GM12892 (cell line): ENCODE data around the gene NRXN3.

Source experiments
- DNase-seq: peaks from one replicate; pipeline ENCODE4 v3.0.0; 2011; ENCODE audit not compliant: insufficient read length
- FAIRE-seq: peaks from 2 replicates; lab custom pipeline; 2011; peaks lifted over from hg19 to GRCh38; lab: Jason Lieb, UNC
- POLR2A ChIP-seq: IDR thresholded peaks from 2 replicates; pipeline ENCODE4 v1.6.1; 2011; ENCODE audit warnings: low read depth, low read length, control low read depth
- POLR2AphosphoS5 ChIP-seq: IDR thresholded peaks from 2 replicates; pipeline ENCODE4 v1.6.1; 2011; ENCODE audit warnings: low read depth, low read length, control low read depth
- TAF1 ChIP-seq: IDR thresholded peaks from 2 replicates; pipeline ENCODE4 v1.6.1; 2011; ENCODE audit warnings: low read depth, mild to moderate bottlenecking, control low read depth, low read length, borderline replicate concordance

NRXN3 gene

DNA sequence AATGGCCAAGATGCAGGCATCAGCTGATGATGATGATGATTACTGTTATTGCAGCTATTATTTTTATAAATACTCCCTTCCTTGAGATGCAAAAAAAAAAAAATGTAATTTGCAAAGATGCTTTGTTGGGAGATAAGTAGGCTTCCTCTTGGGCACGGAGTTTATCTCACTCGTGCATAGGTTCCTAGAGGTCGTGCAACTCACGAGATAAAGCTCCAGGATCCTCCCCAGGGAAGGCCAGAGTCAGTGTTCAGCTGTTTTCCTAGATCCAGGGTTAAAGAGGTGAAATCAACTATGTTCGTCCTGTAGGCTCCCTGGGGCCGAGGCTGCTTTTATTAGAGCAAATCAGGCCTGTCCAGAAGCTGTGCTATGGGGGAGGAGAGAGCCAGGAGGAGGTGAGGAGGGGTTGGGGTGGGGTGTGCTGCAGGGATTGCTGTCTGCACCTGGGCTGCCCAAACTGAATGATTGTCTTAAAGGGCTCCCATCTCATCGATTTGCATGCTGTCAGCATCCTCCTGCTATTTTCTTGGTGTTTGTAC is 270.3 kb downstream of the NRXN3 start:
- no peak for TF ChIP-seq TAF1
- no peak for TF ChIP-seq POLR2AphosphoS5
- TF ChIP-seq POLR2A: no peak
- FAIRE-seq: no peak
- no peak for DNase-seq

DNA sequence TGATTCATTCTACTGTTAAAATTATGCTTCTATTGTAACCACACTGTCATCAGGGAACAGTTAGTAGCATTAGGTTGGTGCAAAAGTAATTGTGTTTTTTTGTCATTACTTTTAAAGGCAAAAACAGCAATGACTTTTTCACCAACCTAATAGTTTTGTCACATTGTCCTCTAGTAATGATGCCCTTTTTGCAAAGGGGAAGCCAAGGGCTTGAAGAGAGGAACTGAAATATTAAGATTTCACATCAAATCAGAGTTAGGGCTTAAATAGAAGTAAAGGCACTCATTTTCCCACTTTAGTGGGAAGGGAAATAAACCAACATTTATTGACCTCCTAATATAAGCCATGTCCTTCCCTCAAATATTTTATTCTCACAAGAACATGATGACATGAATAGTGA is 273.7 kb downstream of the NRXN3 start:
- no peak for FAIRE-seq
- TF ChIP-seq TAF1: no peak
- no peak for TF ChIP-seq POLR2A

DNA sequence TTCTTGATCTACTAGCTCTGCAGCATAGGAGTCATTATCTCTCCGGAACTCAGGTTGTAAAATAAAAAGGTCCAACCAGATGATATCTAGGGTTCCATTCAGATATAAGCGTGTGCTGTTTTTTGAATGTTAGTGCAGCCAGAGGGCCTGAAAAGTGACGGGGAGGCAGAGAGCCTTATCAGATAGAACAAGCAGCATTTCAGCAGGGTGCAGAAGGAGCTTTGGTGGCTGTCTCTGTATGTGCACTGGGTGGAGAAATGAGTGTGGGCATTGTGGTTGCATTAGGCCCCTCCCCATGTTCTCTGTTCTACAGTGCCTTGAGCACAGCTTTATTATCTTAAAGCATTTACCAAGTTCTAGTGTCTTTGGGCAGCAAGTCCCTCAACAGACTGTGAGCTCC is 275.1 kb downstream of the NRXN3 start:
- no peak for DNase-seq
- FAIRE-seq: no peak
- TF ChIP-seq POLR2AphosphoS5 (no peak), POLR2A (no peak)

More for the DNA sequence above, 273.7 kb downstream of the NRXN3 start:
- no peak for DNase-seq

- FAIRE-seq (no peak), DNase-seq (no peak)
- no peak for TF ChIP-seq POLR2AphosphoS5
These were observed 276.6 kb downstream of the NRXN3 start for GRCh38 chr14:78446807-78447206.

GRCh38 chr14:78448164-78449094 is 278.3 kb downstream of the NRXN3 start:
- peak; percentile 91 for FAIRE-seq
- no peak for TF ChIP-seq TAF1
- TF ChIP-seq POLR2A: no peak
- no peak for TF ChIP-seq POLR2AphosphoS5
- peak; percentile 19 for DNase-seq

DNA sequence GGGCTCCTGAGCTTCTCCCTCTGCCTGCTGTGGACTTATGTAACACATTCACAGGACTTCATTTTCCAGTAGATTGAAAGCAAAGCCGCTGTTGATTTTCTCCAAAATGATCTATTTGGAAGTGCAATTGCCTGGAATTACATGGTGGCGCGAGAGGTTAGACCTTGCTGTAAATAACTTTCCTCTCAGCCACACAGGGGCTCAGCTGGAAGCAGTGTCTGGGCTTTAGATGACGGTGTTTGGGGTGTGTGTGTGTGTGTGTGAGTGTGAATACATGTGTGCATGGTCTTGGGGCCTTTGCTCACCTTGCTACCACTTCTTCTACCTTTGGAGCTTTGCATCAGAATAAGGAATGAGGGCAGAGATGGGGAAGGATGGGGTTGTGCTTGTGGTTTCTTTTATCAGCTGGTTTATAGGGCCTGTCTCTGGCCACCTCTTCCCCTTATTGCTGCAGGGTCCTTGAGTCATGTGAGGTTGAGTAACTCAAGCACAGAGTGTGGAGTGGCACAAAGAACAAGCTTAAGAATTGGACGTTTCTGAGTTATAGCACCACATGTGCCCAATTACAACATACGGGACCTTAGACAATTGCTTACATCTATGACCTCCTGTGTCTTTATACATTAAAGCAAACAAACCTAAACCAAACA is 280.6 kb downstream of the NRXN3 start:
- no peak for TF ChIP-seq POLR2AphosphoS5
- no peak for TF ChIP-seq POLR2A
- no peak for TF ChIP-seq TAF1
- FAIRE-seq: no peak
- no peak for DNase-seq

DNA sequence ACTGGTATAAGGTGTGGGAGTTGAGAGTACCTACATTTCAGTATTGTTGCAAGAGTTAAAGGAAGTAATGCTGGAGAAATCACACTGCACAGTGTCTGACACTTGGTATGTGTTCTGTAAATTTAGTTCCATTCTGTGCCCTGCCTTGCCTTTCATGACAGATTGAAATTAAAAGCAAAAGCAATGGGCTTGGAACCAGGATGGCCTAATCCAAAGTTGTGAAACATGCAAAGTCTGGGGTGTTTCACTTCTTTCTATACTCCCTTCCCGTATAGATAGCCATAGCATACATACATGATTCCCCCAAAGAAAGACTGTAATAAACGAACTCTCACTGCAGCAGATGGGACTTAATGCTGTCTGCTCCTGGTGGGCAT is 281.1 kb downstream of the NRXN3 start:
- DNase-seq (no peak), FAIRE-seq (no peak)
- TF ChIP-seq POLR2AphosphoS5: no peak

- FAIRE-seq (no peak), DNase-seq (peak; percentile 6)
- no peak for TF ChIP-seq TAF1
These were observed 285.8 kb downstream of the NRXN3 start for GRCh38 chr14:78455896-78456435.

- DNase-seq (no peak), FAIRE-seq (no peak)
- TF ChIP-seq POLR2A: no peak
- no peak for TF ChIP-seq TAF1
- no peak for TF ChIP-seq POLR2AphosphoS5
These were observed 299.8 kb downstream of the NRXN3 start for GRCh38 chr14:78469947-78470346.

- DNase-seq (no peak), FAIRE-seq (no peak)
- no peak for TF ChIP-seq POLR2A
- no peak for TF ChIP-seq POLR2AphosphoS5
- no peak for TF ChIP-seq TAF1
These were observed 309.1 kb downstream of the NRXN3 start for GRCh38 chr14:78479127-78479780.

GRCh38 chr14:78484028-78484427 is 313.9 kb downstream of the NRXN3 start:
- DNase-seq: no peak
- no peak for TF ChIP-seq POLR2AphosphoS5
- no peak for TF ChIP-seq POLR2A
- TF ChIP-seq TAF1: no peak
- FAIRE-seq: no peak

DNA sequence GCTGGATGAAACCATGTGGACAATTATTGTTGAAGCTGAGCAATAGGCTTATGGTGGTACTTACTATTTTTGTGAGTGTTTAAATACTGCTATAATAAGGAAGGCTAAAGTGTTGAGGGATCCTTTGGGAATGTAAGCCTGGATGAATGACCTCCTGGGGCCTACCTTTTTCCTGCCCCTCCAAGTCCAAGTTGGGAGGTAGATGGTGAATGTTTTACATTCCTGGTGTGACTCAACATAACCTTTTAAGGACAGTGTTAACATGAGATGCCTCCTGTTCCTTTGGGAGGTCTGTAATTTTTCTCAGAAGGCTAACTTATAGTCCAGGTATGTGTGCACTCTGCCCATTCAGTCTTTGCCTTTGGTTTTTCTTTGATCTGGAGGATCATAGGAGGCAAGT is 315.9 kb downstream of the NRXN3 start:
- FAIRE-seq: no peak
- no peak for TF ChIP-seq POLR2A
- no peak for TF ChIP-seq TAF1
- no peak for TF ChIP-seq POLR2AphosphoS5
- no peak for DNase-seq
